Measurements from ENCODE around the gene CNOT6L.
"Not testable (repeated sequence)": the region's sequence is repeated elsewhere in the genome, so short reads cannot be mapped to it uniquely, and the experiment has no call there.

The CNOT6L gene

DNA sequence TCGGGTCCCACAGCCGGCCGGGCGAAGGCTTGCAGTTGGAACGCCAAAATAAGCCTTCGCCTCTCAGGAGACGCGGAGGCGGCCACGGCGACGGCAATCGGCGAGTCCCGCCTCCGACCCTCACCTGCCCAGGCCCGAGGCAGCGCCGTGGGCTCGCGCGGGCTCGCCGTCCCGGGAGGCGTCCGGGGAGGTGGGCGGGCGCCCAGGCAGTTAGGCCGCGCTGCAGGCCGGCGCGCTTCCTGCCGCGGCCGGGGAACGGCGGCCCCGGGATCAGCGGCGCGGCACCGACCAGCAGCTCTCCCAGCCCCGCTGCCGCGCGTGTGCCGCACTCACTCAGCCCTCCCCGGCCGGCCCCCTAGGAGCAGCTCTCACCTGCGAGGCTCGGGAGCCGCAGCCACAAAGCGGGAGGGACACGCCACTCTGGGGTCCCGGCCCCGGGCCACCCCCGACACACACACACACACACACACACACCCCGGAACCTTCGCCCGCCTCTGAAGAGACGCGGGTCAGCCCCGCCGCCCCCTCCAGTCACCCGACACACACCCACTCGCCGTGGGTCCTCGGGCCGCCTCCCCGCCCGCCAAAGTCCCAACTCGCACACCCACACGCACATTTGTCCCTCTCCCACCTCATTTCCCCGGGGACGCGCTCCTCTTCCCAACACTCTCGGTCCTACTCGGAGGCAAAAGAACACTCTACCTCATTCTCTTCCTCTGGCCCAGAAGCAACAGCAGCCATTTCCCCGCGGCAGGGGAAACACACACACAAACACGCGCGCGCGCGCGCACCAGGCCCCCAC, at the start of gene CNOT6L:
CNOT6L (minus strand) TSS at position 767 of the 802 bp plus-strand sequence; CDS start at position 707, 60 bp downstream.
- no peaks in the 10 kb centered on the region for H3K36me3 ChIP-seq
- no peaks in the 10 kb centered on the region for H3K27me3 ChIP-seq
- no peaks in the 10 kb centered on the region for H3K9me3 ChIP-seq
- peaks cover 0 to 50% (median 25%) of the 10 kb centered on the region in 4 donors for H3K4me1 ChIP-seq
- peak within 1 kb of the TSS; percentile 96 to 99 for H3K4me3 ChIP-seq
- peak within 1 kb of the TSS; percentile 98 to 99 for H3K27ac ChIP-seq
- peak; percentile 80 to 87 for DNase-seq
- no peak for TF ChIP-seq CTCF (IDR thresholded peaks at IDR 0.05)
- intact Hi-C loops (cut with DNase I; ENCODE audit: low total_unique reads) = no loop called here

- H3K4me3 ChIP-seq = no peak overlapping the region
- intact Hi-C loops (cut with DNase I; ENCODE audit: low total_unique reads) = no loop called here
- peaks cover 0 to 19% (median 5%) of the 10 kb centered on the region in 4 donors for H3K4me1 ChIP-seq
- TF ChIP-seq CTCF (IDR thresholded peaks at IDR 0.05) = no peak
- no peaks in the 10 kb centered on the region for H3K9me3 ChIP-seq
- peaks cover 0 to 9% (median 5%) of the 10 kb centered on the region in 3 donors for H3K36me3 ChIP-seq
- no peak for DNase-seq
- H3K27ac ChIP-seq = no peak overlapping the region
- H3K27me3 ChIP-seq = no peaks in the 10 kb centered on the region
Measured at GRCh38 chr4:77865259-77865658, 46.1 kb upstream of the CNOT6L start.

GRCh38 chr4:77863341-77863740, 44.2 kb upstream of the CNOT6L start:
- not testable (repeated sequence) for H3K36me3 ChIP-seq, H3K9me3 ChIP-seq, H3K27me3 ChIP-seq, DNase-seq
- H3K4me3 ChIP-seq = peak overlapping the region; percentile 65 to 66
- H3K27ac ChIP-seq = peak overlapping the region; percentile 89 to 93
- intact Hi-C loops (cut with DNase I; ENCODE audit: low total_unique reads) = loop anchor here (5.0 kb wide), 2 partner anchors 41 to 1556 kb away; partner anchors contain the start of gene STBD1
- H3K4me1 ChIP-seq = peaks cover 0 to 19% (median 5%) of the 10 kb centered on the region in 4 donors

- intact Hi-C loops (cut with DNase I; ENCODE audit: low total_unique reads) = loop anchor here (5.0 kb wide), 2 partner anchors 40 to 1555 kb away; partner anchors contain the start of gene STBD1
Measured at GRCh38 chr4:77862478-77863216, 43.5 kb upstream of the CNOT6L start, which contains the start of gene MRPL1. TSS of gene MRPL1 (plus strand) at chr4:77862830. CDS start at chr4:77862849, 19 bp downstream.

DNA sequence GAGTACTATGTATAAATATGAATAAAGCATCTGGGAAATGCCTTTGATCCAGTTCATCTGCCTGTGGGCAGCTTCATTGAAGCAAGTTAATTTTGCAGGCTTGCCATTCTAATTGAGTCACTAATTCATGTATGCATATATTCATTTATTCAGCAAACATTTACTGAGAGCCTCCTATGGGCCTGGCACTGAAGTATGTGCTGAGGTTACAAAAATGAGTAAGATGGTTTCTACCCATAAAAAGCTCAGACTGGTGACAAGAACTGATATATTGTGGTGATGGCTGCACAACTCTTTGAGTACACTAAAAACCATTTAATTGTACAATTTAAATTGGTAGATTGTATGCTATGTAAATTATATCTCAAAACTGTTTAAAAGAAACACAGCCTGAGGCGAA, 42.3 kb upstream of the CNOT6L start:
- Histone ChIP-seq H3K9me3 (no peaks in the 10 kb centered on the region), H3K27ac (peak overlapping the region; percentile 89 to 93), H3K27me3 (no peaks in the 10 kb centered on the region), H3K4me1 (peaks cover 0 to 19% (median 5%) of the 10 kb centered on the region in 4 donors), H3K36me3 (no peaks in the 10 kb centered on the region), H3K4me3 (peak overlapping the region; percentile 65 to 66)
- no peak for TF ChIP-seq CTCF (IDR thresholded peaks at IDR 0.05)
- no peak for DNase-seq
- intact Hi-C loops (cut with DNase I; ENCODE audit: low total_unique reads) = loop anchor here (5.0 kb wide), 2 partner anchors 39 to 1554 kb away; partner anchors contain the start of gene STBD1

More at GRCh38 chr4:77862478-77863216, 43.5 kb upstream of the CNOT6L start, which contains the start of gene MRPL1:
- no peaks in the 10 kb centered on the region for H3K27me3 ChIP-seq
- DNase-seq = peak; percentile 89 to 93
- peaks cover 0 to 6% (median 0%) of the 10 kb centered on the region in 3 donors for H3K36me3 ChIP-seq
- peak within 1 kb of the TSS; percentile 65 to 66 for H3K4me3 ChIP-seq
- peak; percentile 1 to 13 for TF ChIP-seq CTCF (IDR thresholded peaks at IDR 0.05)
- H3K27ac ChIP-seq = peak within 1 kb of the TSS; percentile 89 to 93
- H3K9me3 ChIP-seq = no peaks in the 10 kb centered on the region
- peaks cover 0 to 19% (median 5%) of the 10 kb centered on the region in 4 donors for H3K4me1 ChIP-seq

Measured in tibial artery (tissue), 4 donors.